ENCODE measurements around the gene C1orf56.
A peak's percentile ranks its signal among the peaks of the same experiment; 100 is the strongest.

- peak; percentile 53 to 70 for TF ChIP-seq RAD21 (IDR thresholded peaks at IDR 0.05)
- TF ChIP-seq CTCF (IDR thresholded peaks at IDR 0.05; ENCODE audit: low read depth, low read length, missing input control), result peak; percentile 83
- peak; percentile 43 for TF ChIP-seq REST (IDR thresholded peaks at IDR 0.05)
- TF ChIP-seq SP1 (IDR thresholded peaks at IDR 0.05), result peak; percentile 37
- peak; percentile 32 for TF ChIP-seq NR2F2 (IDR thresholded peaks at IDR 0.05)
- TF ChIP-seq TAF1 (conservative IDR thresholded peaks at IDR 0.05), result peak; percentile 46
- TF ChIP-seq YY1 (IDR thresholded peaks at IDR 0.05), result peak; percentile 99
Measured at GRCh38 chr1:151070474-151071276, 23.1 kb downstream of the C1orf56 start, which contains the start of gene GABPB2.
